ENCODE measurements around the gene KIF11. TPM values are rescaled to one million over a fixed set of nuclear protein-coding genes. Genes with fewer than 3 reads are reported as not detected.
A peak's percentile ranks its signal among the peaks of the same experiment; 100 is the strongest.

The KIF11 gene
- total RNA-seq, 1 donor from 2014 or later = 39.9 TPM

DNA sequence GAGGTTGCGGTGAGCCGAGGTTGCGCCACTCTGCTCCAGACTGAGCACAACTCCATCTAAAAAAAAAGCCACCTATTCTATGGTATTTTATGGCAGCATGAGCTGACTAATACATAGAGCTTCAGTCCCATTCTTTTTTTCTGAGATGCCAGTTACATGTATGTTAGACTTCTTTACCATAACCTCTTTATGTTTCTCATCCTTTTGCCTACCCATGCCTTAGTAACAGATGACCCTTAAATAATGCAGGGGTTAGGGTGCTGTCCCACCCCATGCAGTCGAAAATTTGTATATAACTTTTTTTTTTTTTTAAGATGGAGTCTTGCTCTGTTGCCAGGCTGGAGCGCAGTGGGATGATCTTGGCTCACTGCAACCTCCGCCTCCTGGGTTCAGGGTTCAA, 74.1 kb downstream of the KIF11 start:
- Mint-ChIP-seq H3K4me1 (no peaks in the 10 kb centered on the region), H3K36me3 (ENCODE audit: low read depth) (no peaks in the 10 kb centered on the region), H3K27me3 (peaks cover 5% of the 10 kb centered on the region), H3K4me3 (no peak overlapping the region), H3K27ac (no peak overlapping the region), H3K9me3 (peaks cover 7% of the 10 kb centered on the region)
- DNase-seq = no peak
- intact Hi-C loops (cut with micrococcal nuclease) = no loop called here

DNA sequence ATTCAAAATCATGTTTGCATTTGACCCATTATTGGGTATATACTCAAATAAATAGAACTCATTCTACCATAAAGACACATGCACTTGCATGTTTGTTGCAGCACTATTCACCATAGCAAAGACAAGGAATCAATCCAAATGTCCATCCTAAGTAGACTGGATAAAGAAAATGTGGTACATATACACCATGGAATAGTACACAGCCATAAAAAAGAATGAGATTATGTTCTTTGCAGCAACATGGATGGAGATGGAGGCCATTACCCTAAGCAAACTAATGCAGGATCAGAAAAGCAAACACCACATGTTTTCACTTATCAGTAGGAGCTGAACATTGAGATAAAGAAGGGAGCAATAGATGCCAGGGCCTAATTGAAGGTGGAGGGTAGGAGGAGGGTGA, 84.8 kb downstream of the KIF11 start:
- no peaks in the 10 kb centered on the region for H3K36me3 Mint-ChIP-seq (ENCODE audit: low read depth)
- no peaks in the 10 kb centered on the region for H3K4me1 Mint-ChIP-seq
- intact Hi-C loops (cut with micrococcal nuclease) = no loop called here
- H3K27me3 Mint-ChIP-seq = peaks cover 11% of the 10 kb centered on the region
- H3K9me3 Mint-ChIP-seq = no peaks in the 10 kb centered on the region
- no peak for DNase-seq
- no peak overlapping the region for H3K27ac Mint-ChIP-seq
- H3K4me3 Mint-ChIP-seq = no peak overlapping the region

DNA sequence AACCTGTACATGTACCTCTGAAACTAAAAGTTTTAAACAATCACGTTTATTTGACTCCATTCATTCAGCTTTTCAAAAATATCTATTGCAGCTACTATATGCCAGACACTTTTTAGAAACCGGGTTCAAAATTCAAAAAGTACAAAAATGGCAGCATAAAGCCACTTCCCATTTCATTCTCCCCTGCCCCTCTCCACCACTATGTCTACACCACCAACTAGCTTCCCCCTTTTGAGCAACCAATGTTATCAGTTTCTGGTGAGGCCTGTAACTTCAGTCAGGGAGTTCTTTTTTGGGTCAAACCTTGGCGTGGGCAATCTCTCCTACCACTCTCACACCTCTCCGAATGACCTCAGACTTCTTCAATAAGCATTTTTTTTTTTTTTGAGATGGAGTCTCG, 85.3 kb downstream of the KIF11 start:
- Mint-ChIP-seq H3K27ac (no peak overlapping the region), H3K4me1 (no peaks in the 10 kb centered on the region), H3K4me3 (no peak overlapping the region), H3K27me3 (peaks cover 15% of the 10 kb centered on the region), H3K36me3 (ENCODE audit: low read depth) (no peaks in the 10 kb centered on the region), H3K9me3 (no peaks in the 10 kb centered on the region)
- DNase-seq = no peak
- intact Hi-C loops (cut with micrococcal nuclease) = no loop called here

DNA sequence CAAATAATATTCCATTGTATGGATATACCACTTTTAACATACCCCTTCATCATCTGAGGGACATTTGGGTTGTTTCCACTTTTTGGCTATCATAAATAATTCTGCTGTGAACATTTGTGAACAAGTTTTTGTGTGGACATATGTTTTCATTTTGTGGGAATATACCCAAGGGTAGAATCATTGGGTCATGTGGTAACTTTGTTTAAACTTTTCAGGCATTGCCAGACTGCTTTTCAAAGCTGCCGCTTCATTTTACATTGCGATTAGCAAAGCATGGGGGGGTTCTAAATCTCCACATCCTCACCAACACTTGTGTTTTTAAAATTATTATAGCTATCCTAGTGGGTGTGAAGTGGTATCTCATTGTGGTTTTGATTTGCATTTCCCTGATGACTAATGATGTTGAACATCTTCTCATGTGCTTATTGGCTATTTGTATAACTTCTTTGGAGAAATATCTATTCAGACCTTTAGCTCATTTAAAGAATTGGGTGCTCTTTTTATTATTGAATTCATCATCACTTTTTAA, 88.4 kb downstream of the KIF11 start:
- no peaks in the 10 kb centered on the region for H3K36me3 Mint-ChIP-seq (ENCODE audit: low read depth)
- H3K27ac Mint-ChIP-seq = no peak overlapping the region
- H3K4me1 Mint-ChIP-seq = no peaks in the 10 kb centered on the region
- no peak overlapping the region for H3K4me3 Mint-ChIP-seq
- H3K9me3 Mint-ChIP-seq = no peaks in the 10 kb centered on the region
- peaks cover 43% of the 10 kb centered on the region for H3K27me3 Mint-ChIP-seq
- no peak for DNase-seq
- intact Hi-C loops (cut with micrococcal nuclease) = no loop called here

DNA sequence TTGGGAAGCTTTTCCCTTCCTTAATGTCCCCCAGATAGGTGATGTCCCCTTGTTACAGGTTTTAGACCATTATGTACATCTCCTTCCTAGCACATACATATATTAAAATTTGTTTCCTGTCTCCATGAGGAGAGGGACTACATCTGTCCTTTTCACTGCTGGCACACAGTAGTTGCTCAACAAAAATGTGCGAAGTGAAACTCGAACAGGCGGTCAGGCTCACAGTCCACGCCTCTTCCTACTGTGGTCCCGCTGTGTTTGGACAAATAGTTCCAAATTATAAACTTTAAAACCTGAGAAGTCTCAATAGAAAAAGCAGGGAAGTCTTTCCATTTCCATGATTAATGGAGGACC, 95.6 kb downstream of the KIF11 start:
- H3K9me3 Mint-ChIP-seq = no peaks in the 10 kb centered on the region
- peaks cover 16% of the 10 kb centered on the region for H3K4me1 Mint-ChIP-seq
- peak overlapping the region; percentile 68 for H3K4me3 Mint-ChIP-seq
- no peak overlapping the region for H3K27ac Mint-ChIP-seq
- peaks cover 70% of the 10 kb centered on the region for H3K27me3 Mint-ChIP-seq
- no peak for DNase-seq
- intact Hi-C loops (cut with micrococcal nuclease) = loop anchor here (2.0 kb wide), 1 partner anchor 160 kb away; the partner anchor contains the start of gene EXOC6
- no peaks in the 10 kb centered on the region for H3K36me3 Mint-ChIP-seq (ENCODE audit: low read depth)

DNA sequence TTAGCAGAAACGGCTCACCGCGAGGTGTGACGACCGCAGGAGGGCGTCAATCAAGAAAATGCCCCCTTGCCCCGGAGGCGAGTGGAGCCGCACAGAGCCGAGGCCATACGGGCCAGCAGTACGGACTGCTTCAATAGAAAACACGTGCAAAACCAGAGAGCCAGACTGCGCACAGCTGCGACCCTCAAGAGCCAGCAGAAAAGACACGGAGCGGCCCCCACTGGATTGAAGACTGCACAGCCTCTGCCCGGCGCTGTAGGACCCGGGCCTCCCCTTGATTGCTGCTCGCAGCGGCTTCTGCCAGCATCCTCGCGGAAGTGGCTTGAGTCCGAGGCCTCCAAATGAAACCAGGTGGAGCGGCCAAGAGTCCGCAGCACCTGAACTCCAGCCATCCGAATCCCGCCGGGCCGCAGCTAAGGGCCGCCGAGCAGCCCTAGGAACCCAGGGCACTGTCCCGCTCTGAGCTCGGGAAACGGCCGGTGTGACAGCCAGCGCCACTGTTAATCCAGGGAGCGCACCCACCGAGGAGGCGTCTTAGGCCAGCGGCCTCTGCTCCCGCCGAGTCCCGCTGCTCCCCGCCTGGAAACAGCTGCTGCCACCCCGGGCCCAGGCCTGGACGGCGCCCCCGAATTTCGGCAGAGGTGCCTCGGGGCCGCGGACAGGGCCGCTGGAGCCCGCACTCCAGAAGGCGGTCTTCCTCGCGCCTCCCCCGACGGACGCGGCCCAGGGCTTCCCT, 96.2 kb downstream of the KIF11 start:
- H3K27me3 Mint-ChIP-seq = peaks cover 71% of the 10 kb centered on the region
- DNase-seq = peak; percentile 69
- H3K27ac Mint-ChIP-seq = no peak overlapping the region
- H3K36me3 Mint-ChIP-seq (ENCODE audit: low read depth) = no peaks in the 10 kb centered on the region
- H3K9me3 Mint-ChIP-seq = no peaks in the 10 kb centered on the region
- H3K4me3 Mint-ChIP-seq = peak overlapping the region; percentile 68
- peaks cover 16% of the 10 kb centered on the region for H3K4me1 Mint-ChIP-seq
- intact Hi-C loops (cut with micrococcal nuclease) = loop anchor here (2.0 kb wide), 1 partner anchor 160 kb away; the partner anchor contains the start of gene EXOC6

DNA sequence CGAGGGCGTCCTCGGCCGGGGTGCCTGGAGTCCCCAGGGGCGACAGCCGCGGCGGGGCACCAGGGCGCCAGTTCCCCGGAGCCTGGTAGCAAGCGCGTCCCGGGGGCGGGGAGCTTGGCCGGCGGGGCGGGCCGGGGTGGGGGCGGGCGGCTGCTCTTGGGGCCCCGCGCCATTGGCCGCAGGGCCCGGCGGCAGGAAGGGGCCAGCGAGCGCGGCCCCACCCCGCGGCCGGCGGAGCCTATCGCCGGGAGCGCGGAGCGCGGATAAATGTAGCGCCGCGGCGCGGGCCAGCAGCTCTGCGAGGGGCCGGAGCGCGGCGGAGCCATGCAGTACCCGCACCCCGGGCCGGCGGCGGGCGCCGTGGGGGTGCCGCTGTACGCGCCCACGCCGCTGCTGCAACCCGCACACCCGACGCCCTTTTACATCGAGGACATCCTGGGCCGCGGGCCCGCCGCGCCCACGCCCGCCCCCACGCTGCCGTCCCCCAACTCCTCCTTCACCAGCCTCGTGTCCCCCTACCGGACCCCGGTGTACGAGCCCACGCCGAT, 96.8 kb downstream of the KIF11 start, which contains the start of gene HHEX:
Gene HHEX (plus strand): TSS at position 293 of the 548 bp plus-strand sequence. CDS start 32 bp downstream, at position 325.
- Mint-ChIP-seq H3K27me3 (peaks cover 72% of the 10 kb centered on the region), H3K27ac (no peak within 1 kb of the TSS), H3K36me3 (ENCODE audit: low read depth) (no peaks in the 10 kb centered on the region), H3K4me1 (peaks cover 16% of the 10 kb centered on the region), H3K4me3 (peak within 1 kb of the TSS; percentile 70), H3K9me3 (no peaks in the 10 kb centered on the region)
- intact Hi-C loops (cut with micrococcal nuclease) = loop anchor here (2.0 to 5.0 kb wide), 3 partner anchors 97 to 383 kb away; partner anchors contain the start of genes CYP26A1, EXOC6 and KIF11
- peak; percentile 78 for DNase-seq

DNA sequence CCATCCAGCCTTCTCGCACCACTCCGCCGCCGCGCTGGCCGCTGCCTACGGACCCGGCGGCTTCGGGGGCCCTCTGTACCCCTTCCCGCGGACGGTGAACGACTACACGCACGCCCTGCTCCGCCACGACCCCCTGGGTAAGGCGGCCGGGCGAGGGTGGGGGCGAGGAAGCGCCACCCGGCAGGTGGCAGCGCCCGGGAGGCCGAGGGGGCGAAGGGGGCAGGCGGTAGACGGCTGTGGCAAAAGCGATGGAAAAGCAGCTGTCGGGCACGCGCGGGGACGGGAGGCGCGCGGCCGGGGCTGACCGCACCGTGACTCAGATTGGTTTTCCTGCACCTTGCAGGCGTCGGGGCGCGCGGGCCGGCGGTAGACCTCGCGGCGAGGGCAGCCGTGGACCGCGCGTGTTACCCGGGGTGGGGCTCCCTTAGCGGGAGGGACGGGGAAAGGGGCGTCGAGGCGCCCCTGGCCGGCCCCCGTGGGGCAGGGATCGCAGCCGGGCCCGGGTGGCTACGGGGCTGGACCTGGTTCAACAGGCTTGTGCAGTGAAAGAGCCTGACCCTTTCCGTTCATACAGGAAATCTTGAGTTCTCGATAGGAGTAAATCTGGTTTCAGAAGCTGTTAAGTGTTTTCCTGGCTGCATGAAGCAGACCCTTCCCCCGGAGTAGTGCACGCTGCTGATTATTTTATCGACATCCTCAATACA, 97.4 kb downstream of the KIF11 start:
- Mint-ChIP-seq H3K4me1 (peaks cover 16% of the 10 kb centered on the region), H3K27ac (no peak overlapping the region), H3K9me3 (no peaks in the 10 kb centered on the region), H3K36me3 (ENCODE audit: low read depth) (no peaks in the 10 kb centered on the region), H3K27me3 (peaks cover 72% of the 10 kb centered on the region), H3K4me3 (peak overlapping the region; percentile 70)
- intact Hi-C loops (cut with micrococcal nuclease) = loop anchor here (5.0 kb wide), 2 partner anchors 98 to 382 kb away; partner anchors contain the start of genes CYP26A1 and KIF11
- DNase-seq = peak; percentile 88

DNA sequence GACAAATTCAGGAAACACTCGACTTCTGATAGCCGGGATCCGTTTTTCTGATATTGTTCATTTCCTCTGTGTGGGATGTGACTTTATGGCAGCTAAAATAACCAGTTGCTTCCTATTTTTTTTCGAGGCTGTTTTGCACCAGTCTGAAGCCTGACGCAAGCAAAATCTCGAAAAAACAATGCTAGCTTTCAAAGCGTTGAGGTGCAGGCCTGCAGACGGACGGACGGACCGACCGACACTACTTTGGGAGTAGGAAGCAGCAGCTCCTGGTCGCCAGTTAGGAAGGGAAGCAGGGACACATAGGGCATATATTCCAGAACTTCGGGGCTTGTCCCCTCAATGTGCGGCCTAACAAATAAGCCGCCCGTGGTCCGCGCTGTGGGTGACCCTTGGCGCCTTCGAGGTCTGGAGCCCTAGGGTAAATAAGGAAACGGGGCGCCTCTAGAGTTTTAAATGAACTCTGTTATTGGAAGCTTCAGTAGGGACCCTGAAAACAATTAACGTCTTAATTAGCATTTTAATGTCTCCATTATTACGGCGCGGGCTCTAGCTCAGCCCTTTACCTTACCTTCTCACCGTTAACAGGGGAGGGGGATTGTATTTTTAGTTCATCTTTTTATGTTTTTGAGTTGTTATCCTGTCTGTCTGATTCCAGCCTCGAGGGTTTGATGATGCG, 98.1 kb downstream of the KIF11 start:
- Mint-ChIP-seq H3K36me3 (ENCODE audit: low read depth) (no peaks in the 10 kb centered on the region), H3K4me3 (peak overlapping the region; percentile 56), H3K9me3 (no peaks in the 10 kb centered on the region), H3K4me1 (peaks cover 16% of the 10 kb centered on the region), H3K27ac (no peak overlapping the region), H3K27me3 (peaks cover 68% of the 10 kb centered on the region)
- intact Hi-C loops (cut with micrococcal nuclease) = loop anchor here (5.0 kb wide), 2 partner anchors 99 to 381 kb away; partner anchors contain the start of genes CYP26A1 and KIF11
- DNase-seq = peak; percentile 60

DNA sequence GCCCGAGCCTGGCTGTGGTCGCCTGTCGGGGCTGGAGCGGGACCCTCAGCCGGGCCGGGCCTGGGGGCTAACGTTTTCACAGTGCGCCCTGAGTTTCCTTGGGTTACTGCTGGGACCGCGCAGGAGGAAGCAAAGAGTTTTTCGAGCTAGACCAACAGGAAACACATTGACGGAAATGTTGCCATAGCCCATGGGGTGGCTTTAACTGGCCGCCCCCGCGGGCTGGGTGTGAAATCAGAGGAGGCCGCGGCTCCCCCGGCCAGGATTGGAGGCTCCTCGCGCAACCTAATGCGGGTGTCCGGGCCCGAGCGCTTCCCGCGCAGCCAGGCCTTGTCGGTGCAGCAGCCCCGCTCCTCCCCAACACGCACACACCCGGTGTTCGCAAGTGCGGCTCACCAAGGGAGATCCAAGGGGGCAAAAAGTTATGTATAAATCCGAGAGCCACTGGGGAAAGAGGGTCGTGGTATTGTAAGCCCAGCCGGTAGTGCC, 98.7 kb downstream of the KIF11 start:
- Mint-ChIP-seq H3K27ac (no peak overlapping the region), H3K4me1 (peaks cover 16% of the 10 kb centered on the region), H3K36me3 (ENCODE audit: low read depth) (no peaks in the 10 kb centered on the region), H3K4me3 (peak overlapping the region; percentile 51), H3K27me3 (peaks cover 68% of the 10 kb centered on the region), H3K9me3 (no peaks in the 10 kb centered on the region)
- DNase-seq = peak; percentile 64
- intact Hi-C loops (cut with micrococcal nuclease) = loop anchor here (5.0 kb wide), 2 partner anchors 99 to 381 kb away; partner anchors contain the start of genes CYP26A1 and KIF11

DNA sequence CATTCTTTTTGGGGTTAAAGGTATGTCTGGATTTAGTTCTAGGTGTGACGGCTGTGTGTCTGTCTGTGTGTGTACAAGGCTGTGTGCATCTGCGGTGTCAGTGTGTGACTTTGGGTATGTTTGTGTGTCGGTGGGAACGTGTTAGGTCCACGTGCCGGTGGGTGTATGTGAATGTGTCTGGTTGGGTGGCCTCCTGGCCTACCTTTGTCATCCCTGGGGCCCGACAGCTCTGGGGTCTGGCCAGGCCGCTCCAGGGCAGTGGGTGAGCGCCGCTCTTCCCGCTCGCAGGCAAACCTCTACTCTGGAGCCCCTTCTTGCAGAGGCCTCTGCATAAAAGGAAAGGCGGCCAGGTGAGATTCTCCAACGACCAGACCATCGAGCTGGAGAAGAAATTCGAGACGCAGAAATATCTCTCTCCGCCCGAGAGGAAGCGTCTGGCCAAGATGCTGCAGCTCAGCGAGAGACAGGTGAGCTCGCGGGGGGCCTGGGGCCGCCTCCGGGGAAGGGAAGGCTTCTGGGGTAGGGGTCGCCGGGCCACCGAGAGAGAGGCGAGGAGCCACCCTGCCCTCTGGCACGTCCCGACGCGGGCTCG, 99.2 kb downstream of the KIF11 start:
- no peaks in the 10 kb centered on the region for H3K9me3 Mint-ChIP-seq
- DNase-seq = peak; percentile 58
- H3K36me3 Mint-ChIP-seq (ENCODE audit: low read depth) = no peaks in the 10 kb centered on the region
- no peak overlapping the region for H3K27ac Mint-ChIP-seq
- H3K4me1 Mint-ChIP-seq = peaks cover 16% of the 10 kb centered on the region
- H3K4me3 Mint-ChIP-seq = peak overlapping the region; percentile 39
- peaks cover 73% of the 10 kb centered on the region for H3K27me3 Mint-ChIP-seq
- intact Hi-C loops (cut with micrococcal nuclease) = loop anchor here (5.0 kb wide), 2 partner anchors 100 to 380 kb away; partner anchors contain the start of genes CYP26A1 and KIF11

DNA sequence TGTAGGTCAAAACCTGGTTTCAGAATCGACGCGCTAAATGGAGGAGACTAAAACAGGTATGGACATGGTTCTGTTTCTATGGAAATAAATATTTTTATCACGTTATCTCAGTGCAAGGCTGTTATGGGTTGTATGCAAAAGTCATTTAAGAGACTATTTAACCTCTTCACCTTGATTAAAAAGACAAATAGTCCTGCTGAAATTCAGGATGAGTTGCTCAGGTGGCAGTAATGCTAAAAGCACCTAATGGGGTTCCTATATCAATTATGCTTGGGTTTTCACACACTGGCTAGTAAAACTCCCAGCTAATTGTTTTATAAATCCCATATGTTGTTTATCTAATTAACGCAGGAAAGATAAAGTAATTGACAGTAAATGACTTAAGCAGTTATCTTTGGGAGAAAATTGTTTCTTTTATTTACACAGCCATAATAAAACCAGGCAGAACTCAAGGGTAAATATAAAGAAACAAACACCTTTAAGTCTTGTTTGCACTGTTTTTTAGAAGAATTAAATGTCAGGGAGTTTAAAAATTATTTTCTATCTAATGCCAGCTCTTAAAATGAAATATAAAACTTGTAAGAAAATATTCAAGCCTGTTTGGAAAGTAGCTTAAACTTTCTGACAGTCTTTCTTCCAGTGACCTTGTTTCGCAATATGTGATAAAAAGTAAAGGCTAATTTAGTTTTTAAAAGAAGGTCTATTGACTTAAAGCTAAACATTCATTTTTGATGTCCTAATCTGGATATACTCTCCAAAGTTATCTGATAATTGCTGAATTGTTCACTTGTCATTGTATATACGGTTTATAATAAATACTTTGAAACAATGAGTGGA, 100.0 kb downstream of the KIF11 start:
- H3K27me3 Mint-ChIP-seq = peaks cover 76% of the 10 kb centered on the region
- H3K9me3 Mint-ChIP-seq = no peaks in the 10 kb centered on the region
- H3K4me3 Mint-ChIP-seq = peak overlapping the region; percentile 39
- H3K27ac Mint-ChIP-seq = no peak overlapping the region
- peaks cover 18% of the 10 kb centered on the region for H3K4me1 Mint-ChIP-seq
- H3K36me3 Mint-ChIP-seq (ENCODE audit: low read depth) = no peaks in the 10 kb centered on the region
- intact Hi-C loops (cut with micrococcal nuclease) = loop anchor here (5.0 kb wide), 2 partner anchors 101 to 379 kb away; partner anchors contain the start of genes CYP26A1 and KIF11
- no peak for DNase-seq

All from activated CD4-positive, alpha-beta T cell treated with anti-CD3 and anti-CD28 coated beads, Interleukin-2, amount 10 ng/mL, durations not matched to agents 24 days and 14 days (primary cell).